ENCODE results near the gene GPALPP1. TPM values are rescaled to one million over a fixed set of nuclear protein-coding genes. Genes with fewer than 3 reads are reported as not detected.
A peak's percentile ranks its signal among the peaks of the same experiment; 100 is the strongest.

GPALPP1 gene
- total and polyA plus RNA-seq, 2 donors (not counting 1 experiment from before 2014, with no cell fraction given) = 19.7 to 41.8 TPM

DNA sequence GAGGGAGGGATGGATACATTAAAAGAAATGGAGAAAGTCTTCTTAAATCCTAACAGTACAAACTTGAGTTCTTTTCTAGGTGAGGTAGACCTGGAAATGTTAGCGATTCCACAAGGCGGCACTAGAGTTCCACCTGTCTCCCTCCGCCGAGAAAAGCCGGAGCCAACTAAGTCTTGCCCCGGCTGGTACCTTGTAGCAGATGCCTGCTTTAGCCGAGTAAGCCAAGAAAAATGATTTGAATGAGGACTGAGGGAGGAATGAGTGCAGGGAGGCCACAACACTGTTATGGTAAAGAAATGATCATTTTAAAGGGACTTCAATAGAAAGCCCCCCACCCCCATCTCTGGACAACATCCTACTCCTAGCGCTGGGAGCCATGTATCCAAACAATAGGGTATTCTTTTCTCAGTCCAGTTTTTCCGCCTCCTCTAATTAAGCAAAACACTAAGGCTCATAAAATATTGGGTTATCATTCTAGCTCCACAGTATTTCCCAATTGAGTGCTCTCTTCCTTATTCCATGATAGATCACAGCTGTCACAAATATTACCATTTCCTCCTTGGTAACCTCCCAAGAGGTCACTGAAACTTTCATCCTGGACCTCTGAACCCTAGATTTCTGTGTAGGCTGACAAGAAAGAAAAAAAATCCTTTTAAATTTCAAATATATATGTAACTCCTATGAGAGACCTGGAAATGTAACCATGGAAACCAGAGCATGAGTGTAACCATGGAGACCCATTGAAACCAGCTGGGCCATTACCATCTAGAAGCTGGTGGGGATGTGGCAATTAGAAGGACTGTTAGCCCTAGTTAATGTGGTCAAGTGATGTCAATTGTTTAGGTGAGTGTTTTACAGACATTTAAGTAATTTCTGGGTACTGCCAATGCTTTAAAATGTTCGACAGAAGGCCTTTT lies 58.3 kb downstream of the GPALPP1 start:
- DNase-seq = peak; percentile 82
- ChIA-PET CTCF (interaction anchor here (0.6 to 7.1 kb wide), 27 partner anchors 9 to 563 kb away, joined by 3 to 97 read pairs (median 5); no protein-coding TSS in a partner anchor), POLR2A (no interaction called here)
- Histone ChIP-seq H3K9me3 (ENCODE audit: control extremely low read depth in 1 of 3, control insufficient read depth in 2 of 3, insufficient read depth in 1 of 3, low read length in 2 of 3) (no peaks in the 10 kb centered on the region), H3K4me1 (ENCODE audit: control insufficient read depth in 2 of 2, insufficient read depth in 2 of 2, low read length in 2 of 2) (peaks cover 23 to 25% of the 10 kb centered on the region in 2 donors), H2AFZ (ENCODE audit: insufficient read depth, low read depth, low read length, poor library complexity, severe bottlenecking) (peak overlapping the region; percentile 56), H3K4me3 (ENCODE audit: control extremely low read depth in 1 of 5, extremely low read depth in 1 of 5, insufficient read depth in 1 of 5, low read depth in 2 of 5, low read length in 4 of 5) (peak overlapping the region in 3 of 5 experiments; percentile 30 to 55 (median 32)), H4K20me1 (ENCODE audit: control insufficient read depth, insufficient read depth, low read length, poor library complexity, severe bottlenecking) (no peaks in the 10 kb centered on the region), H3K36me3 (replicated peaks in 1 of 2; ENCODE audit: control extremely low read depth in 1 of 2, control insufficient read depth in 1 of 2, extremely low read depth in 1 of 2, insufficient read depth in 2 of 2, low read length in 1 of 2) (no peaks in the 10 kb centered on the region), H3K4me2 (replicated peaks; ENCODE audit: low read depth, low read length, poor library complexity, severe bottlenecking) (peak overlapping the region; percentile 68), H3K27me3 (replicated peaks in 1 of 4; ENCODE audit: control extremely low read depth in 1 of 4, control insufficient read depth in 3 of 4, insufficient read depth in 4 of 4, low read length in 3 of 4) (peaks cover 0 to 4% (median 2%) of the 10 kb centered on the region in 4 experiments), H3K9ac (ENCODE audit: low read length) (peak overlapping the region; percentile 30), H3K27ac (ENCODE audit: low read length in 2 of 2) (no peak overlapping the region), H3K79me2 (ENCODE audit: control insufficient read depth, insufficient read depth, low read length) (no peaks in the 10 kb centered on the region)
- no peak overlapping the region for H3K27ac Mint-ChIP-seq
- peaks cover 29% of the 10 kb centered on the region for H3K27me3 Mint-ChIP-seq
- ATAC-seq (ENCODE audit: low read depth) = peak; percentile 87
- peaks cover 23% of the 10 kb centered on the region for H3K4me1 Mint-ChIP-seq
- H3K4me3 Mint-ChIP-seq = peak overlapping the region; percentile 79
- no peak for TF ChIP-seq EZH2 (IDR thresholded peaks at IDR 0.05; ENCODE audit: borderline replicate concordance, insufficient read depth, low read depth, low read length, poor library complexity, severe bottlenecking)
- TF ChIP-seq, protein P1, sequence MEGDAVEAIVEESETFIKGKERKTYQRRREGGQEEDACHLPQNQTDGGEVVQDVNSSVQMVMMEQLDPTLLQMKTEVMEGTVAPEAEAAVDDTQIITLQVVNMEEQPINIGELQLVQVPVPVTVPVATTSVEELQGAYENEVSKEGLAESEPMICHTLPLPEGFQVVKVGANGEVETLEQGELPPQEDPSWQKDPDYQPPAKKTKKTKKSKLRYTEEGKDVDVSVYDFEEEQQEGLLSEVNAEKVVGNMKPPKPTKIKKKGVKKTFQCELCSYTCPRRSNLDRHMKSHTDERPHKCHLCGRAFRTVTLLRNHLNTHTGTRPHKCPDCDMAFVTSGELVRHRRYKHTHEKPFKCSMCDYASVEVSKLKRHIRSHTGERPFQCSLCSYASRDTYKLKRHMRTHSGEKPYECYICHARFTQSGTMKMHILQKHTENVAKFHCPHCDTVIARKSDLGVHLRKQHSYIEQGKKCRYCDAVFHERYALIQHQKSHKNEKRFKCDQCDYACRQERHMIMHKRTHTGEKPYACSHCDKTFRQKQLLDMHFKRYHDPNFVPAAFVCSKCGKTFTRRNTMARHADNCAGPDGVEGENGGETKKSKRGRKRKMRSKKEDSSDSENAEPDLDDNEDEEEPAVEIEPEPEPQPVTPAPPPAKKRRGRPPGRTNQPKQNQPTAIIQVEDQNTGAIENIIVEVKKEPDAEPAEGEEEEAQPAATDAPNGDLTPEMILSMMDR (IDR thresholded peaks at IDR 0.05) = peak; percentile 83
- intact Hi-C loops (cut with micrococcal nuclease) = loop anchor here (1.0 to 5.0 kb wide), 8 partner anchors 73 to 564 kb away; partner anchors contain the start of gene GTF2F2
- WGBS (ENCODE audit: insufficient coverage) = 12% methylated on average over 7 of the region's 10 CpGs
- no peaks in the 10 kb centered on the region for H3K9me3 Mint-ChIP-seq (ENCODE audit: insufficient read depth)

Measured in B cell (primary cell).